Thoracic aorta (tissue), 2 donors: ENCODE results near the gene DNAJC30. TPM values are rescaled to one million over a fixed set of nuclear protein-coding genes. Genes with fewer than 3 reads are reported as not detected.

Source experiments
- ATAC-seq: fragments of 150-250 bp; one replicate; pipeline ENCODE4 v1.8.0; 2017; ENCODE audit warnings: low read depth; ENCODE audit not compliant: insufficient number of reproducible peaks, low FRiP score
- DNase-seq: peaks from one replicate; pipeline ENCODE4 v3.0.0-alpha.2; 2020; ENCODE audit warnings: low spot score
- H3K27ac ChIP-seq, 2 donors: fragments of 200-600 bp; sonication (generic); 1 replicate in 1 of 2; 2 replicates in 1 of 2; pipeline ENCODE4 v1.5.1; 2016; ENCODE audit warnings: mild to moderate bottlenecking in 2 of 2, moderate library complexity in 2 of 2
- H3K27me3 ChIP-seq: fragments of 200-600 bp; sonication (generic); replicated peaks from 2 replicates; pipeline ENCODE4 v1.6.0; 2016; ENCODE audit warnings: mild to moderate bottlenecking; ENCODE audit not compliant: insufficient read depth
- H3K36me3 ChIP-seq: fragments of 200-600 bp; sonication (generic); one replicate; pipeline ENCODE4 v1.5.1; 2016
- H3K4me1 ChIP-seq, 2 donors: fragments of 200-600 bp; sonication (generic); 1 replicate in 1 of 2; 2 replicates in 1 of 2; pipeline versions ENCODE4 v1.5.1 to v1.6.0; 2016; ENCODE audit warnings: low read depth in 2 of 2, mild to moderate bottlenecking in 1 of 2; ENCODE audit not compliant: control insufficient read depth in 1 of 2
- H3K4me3 ChIP-seq: fragments of 200-600 bp; sonication (generic); 2 replicates; pipeline ENCODE4 v1.5.1; 2016; ENCODE audit warnings: mild to moderate bottlenecking
- H3K9me3 ChIP-seq: fragments of 200-600 bp; sonication (generic); 2 replicates; pipeline ENCODE4 v1.5.1; 2016
- total RNA-seq, 2 donors: library from RNA; depleted of rRNA; stranded (reverse); fragments of >200 nt; gene quantifications; one replicate each; pipeline versions ENCODE4 v1.1.0 to v1.2.3, GENCODE V29; 2016
- TF ChIP-seq, protein P1 (sequence below): fragments of 200-600 bp; sonication (generic); IDR thresholded peaks from one replicate; pipeline ENCODE4 v1.5.1; 2019; ENCODE audit warnings: antibody characterized with exemption

DNAJC30 gene
- total RNA-seq, result 1 to 10 TPM; 3.9 to 7.8 TPM

DNA sequence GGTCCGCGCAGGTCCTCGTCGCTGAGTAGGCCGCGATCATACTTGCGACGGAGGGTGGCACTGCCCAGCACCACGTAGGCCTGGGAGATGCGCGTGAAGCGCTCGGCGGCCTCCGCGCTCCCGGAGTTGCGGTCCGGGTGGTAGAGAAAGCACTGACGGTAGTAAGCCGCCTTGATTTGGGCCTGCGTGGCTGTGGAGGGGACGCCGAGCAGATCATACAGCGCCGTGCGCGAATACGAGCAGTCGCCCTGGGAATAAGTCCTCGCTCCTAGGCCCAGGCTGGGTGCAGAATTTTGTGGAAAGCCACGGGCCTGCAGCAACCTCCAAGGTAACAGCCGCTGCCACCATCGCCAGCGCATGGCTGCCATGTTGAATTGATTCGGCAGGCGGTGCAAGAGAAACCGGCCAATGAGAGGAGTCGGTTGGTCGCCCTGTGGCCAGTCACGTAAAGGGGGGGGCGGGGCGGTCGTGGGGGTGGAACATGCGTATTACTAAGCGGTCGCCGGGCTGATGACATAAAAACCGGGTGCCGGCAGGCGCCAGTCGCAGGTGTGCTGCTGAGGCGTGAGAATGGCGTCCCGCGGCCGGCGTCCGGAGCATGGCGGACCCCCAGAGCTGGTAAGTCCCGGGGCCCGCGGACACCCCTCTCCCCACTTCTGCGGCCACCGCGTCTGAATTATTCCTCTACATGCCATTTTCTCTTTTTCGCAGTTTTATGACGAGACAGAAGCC lies at the start of gene DNAJC30, which contains the start of gene BUD23:
TSS of gene DNAJC30 (minus strand) at position 398 of the 732 bp plus-strand sequence. CDS start at position 368, 30 bp downstream.
TSS of gene BUD23 (plus strand) at position 542 of the 732 bp plus-strand sequence. CDS start at position 571, 29 bp downstream.
- ATAC-seq, result peak; percentile 95
- peak within 1 kb of the TSS; percentile 97 for H3K4me3 ChIP-seq
- DNase-seq, result peak; percentile 98
- H3K27me3 ChIP-seq, result no peaks in the 10 kb centered on the region
- peak within 1 kb of the TSS; percentile 73 to 87 for H3K27ac ChIP-seq
- peaks cover 15 to 32% of the 10 kb centered on the region in 2 donors for H3K4me1 ChIP-seq
- H3K36me3 ChIP-seq, result peaks cover 9% of the 10 kb centered on the region
- TF ChIP-seq, protein P1, sequence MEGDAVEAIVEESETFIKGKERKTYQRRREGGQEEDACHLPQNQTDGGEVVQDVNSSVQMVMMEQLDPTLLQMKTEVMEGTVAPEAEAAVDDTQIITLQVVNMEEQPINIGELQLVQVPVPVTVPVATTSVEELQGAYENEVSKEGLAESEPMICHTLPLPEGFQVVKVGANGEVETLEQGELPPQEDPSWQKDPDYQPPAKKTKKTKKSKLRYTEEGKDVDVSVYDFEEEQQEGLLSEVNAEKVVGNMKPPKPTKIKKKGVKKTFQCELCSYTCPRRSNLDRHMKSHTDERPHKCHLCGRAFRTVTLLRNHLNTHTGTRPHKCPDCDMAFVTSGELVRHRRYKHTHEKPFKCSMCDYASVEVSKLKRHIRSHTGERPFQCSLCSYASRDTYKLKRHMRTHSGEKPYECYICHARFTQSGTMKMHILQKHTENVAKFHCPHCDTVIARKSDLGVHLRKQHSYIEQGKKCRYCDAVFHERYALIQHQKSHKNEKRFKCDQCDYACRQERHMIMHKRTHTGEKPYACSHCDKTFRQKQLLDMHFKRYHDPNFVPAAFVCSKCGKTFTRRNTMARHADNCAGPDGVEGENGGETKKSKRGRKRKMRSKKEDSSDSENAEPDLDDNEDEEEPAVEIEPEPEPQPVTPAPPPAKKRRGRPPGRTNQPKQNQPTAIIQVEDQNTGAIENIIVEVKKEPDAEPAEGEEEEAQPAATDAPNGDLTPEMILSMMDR, result no peak
- H3K9me3 ChIP-seq, result no peaks in the 10 kb centered on the region

DNA sequence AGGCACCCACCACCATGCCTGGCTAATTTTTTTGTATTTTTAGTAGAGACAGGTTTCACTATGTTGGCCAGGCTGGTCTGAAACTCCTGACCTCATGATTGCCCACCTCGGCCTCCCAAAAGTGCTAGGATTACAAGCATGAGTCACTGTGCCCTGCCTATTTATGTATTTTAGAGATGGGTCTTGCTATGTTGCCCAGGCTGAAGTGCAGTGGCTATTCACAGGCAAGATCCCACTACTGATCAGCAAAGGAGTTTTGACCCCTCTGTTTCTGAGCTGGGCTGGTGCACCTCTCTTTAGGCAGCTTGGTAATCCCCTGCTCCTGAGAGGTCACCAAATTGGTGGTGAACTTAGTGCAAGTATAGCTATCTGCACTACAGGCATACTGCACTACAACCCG lies 49.1 kb upstream of the DNAJC30 start:
- Histone ChIP-seq H3K36me3 (peaks cover 6% of the 10 kb centered on the region), H3K4me3 (no peak overlapping the region), H3K9me3 (no peaks in the 10 kb centered on the region), H3K27me3 (no peaks in the 10 kb centered on the region), H3K27ac (no peak overlapping the region), H3K4me1 (peaks cover 0 to under 1% of the 10 kb centered on the region in 2 donors)
- ATAC-seq (no peak), DNase-seq (no peak)
- TF ChIP-seq, protein P1, result no peak

DNA sequence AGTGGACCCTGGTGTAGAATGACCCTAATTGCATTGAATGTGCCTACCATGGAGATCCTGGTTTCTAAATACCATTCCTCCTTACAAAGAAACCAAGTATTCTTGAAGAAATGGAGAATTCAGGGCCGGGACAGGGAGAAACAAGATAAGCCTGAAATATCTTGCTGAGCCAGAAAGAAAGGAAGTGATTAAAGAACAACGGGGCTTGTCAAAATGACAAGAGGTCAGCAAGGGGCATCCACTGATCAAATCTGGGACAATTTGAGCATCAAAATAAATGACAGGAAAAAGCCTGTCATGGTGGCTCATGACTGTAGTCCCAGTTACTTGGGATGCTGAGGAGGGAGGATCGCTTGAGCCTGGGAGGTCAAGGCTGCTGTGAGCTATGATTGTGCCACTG lies 47.2 kb upstream of the DNAJC30 start:
- TF ChIP-seq, protein P1, result no peak
- H3K9me3 ChIP-seq, result no peaks in the 10 kb centered on the region
- DNase-seq (no peak), ATAC-seq (no peak)
- H3K27me3 ChIP-seq, result no peaks in the 10 kb centered on the region
- no peak overlapping the region for H3K27ac ChIP-seq
- no peaks in the 10 kb centered on the region for H3K4me1 ChIP-seq
- no peak overlapping the region for H3K4me3 ChIP-seq
- H3K36me3 ChIP-seq, result no peaks in the 10 kb centered on the region

DNA sequence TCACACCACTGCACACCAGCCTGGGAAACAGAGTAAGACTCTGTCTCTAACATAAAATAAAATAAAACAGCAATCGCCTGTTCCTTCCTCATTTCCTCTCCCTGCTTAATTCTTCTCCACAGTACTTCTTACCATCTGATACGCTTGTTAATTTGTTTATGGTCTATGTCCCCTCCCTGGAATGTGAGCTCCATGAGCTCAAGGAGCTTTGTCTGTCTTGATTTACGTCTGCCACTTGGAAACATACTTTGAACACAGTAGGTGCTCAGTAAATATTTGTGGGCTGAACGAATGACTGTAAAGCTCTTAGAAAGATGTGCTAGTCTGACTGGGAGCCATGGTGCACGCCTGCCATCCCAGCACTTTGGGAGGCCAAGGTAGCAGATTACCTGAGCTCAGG lies 45.3 kb upstream of the DNAJC30 start:
- no peaks in the 10 kb centered on the region for H3K36me3 ChIP-seq
- no peaks in the 10 kb centered on the region for H3K27me3 ChIP-seq
- TF ChIP-seq, protein P1, result no peak

DNA sequence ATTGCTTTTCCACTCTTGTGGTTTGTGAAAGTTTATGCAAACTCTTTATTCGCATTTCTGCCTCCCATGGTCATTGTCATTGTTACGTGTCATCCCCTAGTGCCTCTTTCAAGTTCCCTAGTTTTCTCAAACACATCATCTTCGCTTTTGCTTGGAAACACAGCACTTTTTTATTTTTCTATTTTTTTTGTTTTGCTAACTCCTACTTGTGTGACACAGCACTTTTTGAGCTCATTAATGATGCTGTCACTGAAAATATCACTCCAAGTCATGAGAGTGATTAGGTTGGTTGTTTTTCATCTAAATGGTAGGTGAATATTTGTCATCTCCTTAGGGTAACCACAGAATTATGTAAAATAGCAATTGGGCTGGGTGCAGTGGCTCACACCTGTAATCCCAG lies 44.7 kb upstream of the DNAJC30 start:
- H3K27me3 ChIP-seq, result no peaks in the 10 kb centered on the region
- no peak for ATAC-seq
- no peak for DNase-seq

More for the DNA sequence above, 45.3 kb upstream of the DNAJC30 start:
- H3K4me1 ChIP-seq, result no peaks in the 10 kb centered on the region
- ATAC-seq (no peak), DNase-seq (no peak)
- H3K9me3 ChIP-seq, result no peaks in the 10 kb centered on the region
- no peak overlapping the region for H3K27ac ChIP-seq
- H3K4me3 ChIP-seq, result no peak overlapping the region

More for the DNA sequence above, 44.7 kb upstream of the DNAJC30 start:
- H3K4me3 ChIP-seq, result no peak overlapping the region
- no peaks in the 10 kb centered on the region for H3K4me1 ChIP-seq
- TF ChIP-seq, protein P1, result no peak
- no peak overlapping the region for H3K27ac ChIP-seq
- no peaks in the 10 kb centered on the region for H3K9me3 ChIP-seq
- H3K36me3 ChIP-seq, result no peaks in the 10 kb centered on the region
